Thyroid gland (tissue), 4 donors: ENCODE measurements around the gene DLG1.

Experiments
- CTCF ChIP-seq, 6 experiments: fragments of 200-600 bp in 3 of 6; fragments of 450-650 bp in 3 of 6; sonication (generic) in 3 of 6; IDR thresholded peaks; one replicate each; pipeline ENCODE4 v1.5.1; 2016 to 2019; ENCODE audit warnings: antibody characterized with exemption in 6 of 6, mild to moderate bottlenecking in 2 of 6, inconsistent platforms in 1 of 6, moderate library complexity in 1 of 6
- POLR2A ChIP-seq, 2 donors: fragments of 450-650 bp; IDR thresholded peaks; one replicate each; pipeline ENCODE4 v1.6.1; 2017; ENCODE audit warnings: antibody characterized with exemption in 2 of 2, mild to moderate bottlenecking in 2 of 2, moderate library complexity in 1 of 2

GRCh38 chr3:197309528-197310361 is 11.3 kb upstream of the DLG1 start:
- no peak for TF ChIP-seq CTCF (IDR thresholded peaks at IDR 0.05)
- no peak for TF ChIP-seq POLR2A (IDR thresholded peaks at IDR 0.05)
